Activated T-helper 17 cell treated with anti-CD3 and anti-CD28 coated beads, Interleukin-2, amount 50 U/mL, for 72 hours (primary cell): ENCODE data around the gene SLC13A5. TPM values are rescaled to one million over a fixed set of nuclear protein-coding genes. Genes with fewer than 3 reads are reported as not detected.

Source experiments
- ATAC-seq: fragments of 150-1000 bp; cut with Tn5 transposase; replicated peaks from 2 replicates; pipeline ENCODE4 v1.10.0; 2021; ENCODE audit warnings: mild to moderate bottlenecking, moderate library complexity
- H3K27ac Mint-ChIP-seq: one replicate; pipeline ENCODE4 v1.8.0; 2022; ENCODE audit warnings: mixed read lengths
- H3K27me3 Mint-ChIP-seq: one replicate; pipeline ENCODE4 v1.8.0; 2022; ENCODE audit warnings: mixed read lengths
- H3K36me3 Mint-ChIP-seq: one replicate; pipeline ENCODE4 v1.8.0; 2022; ENCODE audit warnings: low read depth, mild to moderate bottlenecking, mixed read lengths
- H3K4me1 Mint-ChIP-seq: one replicate; pipeline ENCODE4 v1.8.0; 2022; ENCODE audit warnings: mixed read lengths
- H3K4me3 Mint-ChIP-seq: one replicate; pipeline ENCODE4 v1.8.0; 2022; ENCODE audit warnings: mild to moderate bottlenecking, mixed read lengths
- H3K9me3 Mint-ChIP-seq: one replicate; pipeline ENCODE4 v1.8.0; 2022; ENCODE audit warnings: mixed read lengths
- total RNA-seq, 2 donors: library from RNA; stranded (reverse); gene quantifications; one replicate each; pipeline ENCODE4 v1.2.3, GENCODE V29; 2022

The SLC13A5 gene
- total RNA-seq, 2 donors from 2014 or later, result not detected

DNA sequence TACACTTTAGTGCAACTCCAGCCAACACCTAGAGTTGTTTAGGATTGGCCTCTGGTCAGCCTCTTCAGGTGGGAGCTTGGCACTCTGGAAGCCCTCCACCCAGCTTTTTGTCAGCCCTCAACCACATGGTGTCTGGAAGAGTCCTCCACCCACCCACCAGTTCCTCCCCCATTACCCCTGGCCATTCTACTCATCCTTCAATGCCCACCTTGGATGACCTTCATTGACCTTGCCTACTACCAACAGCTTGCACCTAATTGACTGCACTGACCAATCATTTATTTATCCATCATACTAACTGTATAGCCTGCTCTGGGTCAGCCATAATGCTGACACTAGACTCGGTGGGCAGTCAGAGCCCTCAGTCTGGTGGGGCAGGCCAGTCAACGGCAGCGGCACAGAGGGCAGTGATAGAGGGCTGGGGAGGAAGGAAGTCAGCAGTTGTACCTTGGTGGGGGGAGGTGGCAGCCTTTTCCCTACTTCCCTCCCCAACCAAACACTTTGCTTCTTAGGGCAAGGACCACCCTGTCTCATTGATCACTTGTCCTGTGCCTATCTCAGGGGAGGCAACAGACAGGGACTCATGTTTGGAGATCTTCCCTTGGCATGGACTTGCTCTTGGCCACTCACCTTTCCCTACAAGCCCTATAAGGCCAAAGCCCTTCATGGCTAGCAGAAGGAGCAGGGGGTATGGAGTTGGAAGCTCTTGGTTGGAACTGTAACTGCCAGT lies 29.3 kb downstream of the SLC13A5 start:
- H3K36me3 Mint-ChIP-seq, result no peaks in the 10 kb centered on the region
- no peak overlapping the region for H3K27ac Mint-ChIP-seq
- ATAC-seq, result no peak
- H3K4me1 Mint-ChIP-seq, result no peaks in the 10 kb centered on the region
- no peak overlapping the region for H3K4me3 Mint-ChIP-seq
- H3K27me3 Mint-ChIP-seq, result peaks cover 20% of the 10 kb centered on the region
- no peaks in the 10 kb centered on the region for H3K9me3 Mint-ChIP-seq

GRCh38 chr17:6683081-6683684 lies 30.0 kb downstream of the SLC13A5 start:
- Mint-ChIP-seq H3K4me3 (no peak overlapping the region), H3K27me3 (peaks cover 26% of the 10 kb centered on the region), H3K27ac (no peak overlapping the region), H3K4me1 (no peaks in the 10 kb centered on the region), H3K9me3 (no peaks in the 10 kb centered on the region), H3K36me3 (no peaks in the 10 kb centered on the region)
- no peak for ATAC-seq

DNA sequence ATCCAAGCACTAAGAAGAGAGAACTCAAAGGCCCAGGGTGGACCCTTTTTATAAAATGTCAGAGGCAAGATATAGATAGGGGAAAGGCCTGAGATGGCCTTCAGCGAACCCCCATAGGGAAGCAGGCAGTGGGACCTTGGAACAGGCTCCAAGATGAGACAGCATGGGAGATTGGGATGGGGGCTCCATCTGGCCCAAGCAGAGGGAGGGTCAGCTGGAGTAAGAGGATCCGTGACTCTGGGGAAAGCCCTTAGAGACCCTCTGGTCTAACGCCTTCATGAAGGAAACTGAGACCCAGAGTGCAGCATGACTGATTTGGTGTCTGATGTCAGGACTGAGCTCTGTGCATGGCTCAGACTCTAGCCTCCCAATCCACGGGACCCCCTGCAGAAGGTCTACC lies 30.8 kb downstream of the SLC13A5 start:
- no peak for ATAC-seq

GRCh38 chr17:6681671-6682070 lies 31.5 kb downstream of the SLC13A5 start:
- Mint-ChIP-seq H3K27me3 (peaks cover 26% of the 10 kb centered on the region), H3K36me3 (no peaks in the 10 kb centered on the region), H3K4me3 (no peak overlapping the region), H3K4me1 (peaks cover 4% of the 10 kb centered on the region), H3K27ac (no peak overlapping the region), H3K9me3 (no peaks in the 10 kb centered on the region)
- no peak for ATAC-seq

More for the DNA sequence above, 30.8 kb downstream of the SLC13A5 start:
- H3K9me3 Mint-ChIP-seq, result no peaks in the 10 kb centered on the region
- no peak overlapping the region for H3K4me3 Mint-ChIP-seq
- peaks cover 26% of the 10 kb centered on the region for H3K27me3 Mint-ChIP-seq
- no peaks in the 10 kb centered on the region for H3K36me3 Mint-ChIP-seq
- no peak overlapping the region for H3K27ac Mint-ChIP-seq
- peaks cover 4% of the 10 kb centered on the region for H3K4me1 Mint-ChIP-seq

DNA sequence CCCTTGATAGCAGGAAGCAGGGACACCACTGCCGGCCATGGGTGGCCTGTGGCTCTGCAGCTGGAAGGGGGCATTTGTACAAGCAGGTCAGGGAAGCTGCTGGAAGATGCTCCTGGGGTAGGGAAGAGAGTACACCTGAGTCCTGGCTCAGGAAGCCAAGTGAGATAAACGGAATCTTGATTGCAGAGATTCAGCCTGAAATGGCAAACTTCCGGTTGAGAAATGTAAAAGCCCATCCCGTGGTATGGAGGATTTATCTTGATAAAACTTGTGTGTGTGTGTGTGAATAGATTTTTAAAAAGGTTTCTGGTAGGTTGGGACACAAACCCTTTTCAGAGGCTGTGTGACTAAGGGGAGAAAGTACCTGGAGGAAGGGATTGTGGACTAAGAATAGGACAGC lies 32.0 kb downstream of the SLC13A5 start:
- Mint-ChIP-seq H3K27ac (no peak overlapping the region), H3K4me3 (no peak overlapping the region), H3K4me1 (peaks cover 4% of the 10 kb centered on the region), H3K27me3 (peaks cover 25% of the 10 kb centered on the region), H3K36me3 (no peaks in the 10 kb centered on the region), H3K9me3 (no peaks in the 10 kb centered on the region)
- ATAC-seq, result no peak

- peaks cover 4% of the 10 kb centered on the region for H3K4me1 Mint-ChIP-seq
- H3K4me3 Mint-ChIP-seq, result no peak overlapping the region
- H3K27me3 Mint-ChIP-seq, result peaks cover 23% of the 10 kb centered on the region
- no peak for ATAC-seq
- no peaks in the 10 kb centered on the region for H3K9me3 Mint-ChIP-seq
- H3K27ac Mint-ChIP-seq, result no peak overlapping the region
- no peaks in the 10 kb centered on the region for H3K36me3 Mint-ChIP-seq
Measured at GRCh38 chr17:6679241-6679640, 33.9 kb downstream of the SLC13A5 start.

GRCh38 chr17:6677946-6678345 lies 35.2 kb downstream of the SLC13A5 start:
- Mint-ChIP-seq H3K36me3 (no peaks in the 10 kb centered on the region), H3K9me3 (no peaks in the 10 kb centered on the region), H3K4me3 (no peak overlapping the region), H3K27ac (no peak overlapping the region), H3K4me1 (peaks cover 4% of the 10 kb centered on the region), H3K27me3 (peaks cover 23% of the 10 kb centered on the region)
- ATAC-seq, result no peak

- Mint-ChIP-seq H3K36me3 (no peaks in the 10 kb centered on the region), H3K9me3 (no peaks in the 10 kb centered on the region), H3K4me3 (no peak overlapping the region), H3K27me3 (peaks cover 21% of the 10 kb centered on the region), H3K4me1 (peaks cover 4% of the 10 kb centered on the region), H3K27ac (no peak overlapping the region)
- no peak for ATAC-seq
Measured at GRCh38 chr17:6677158-6677831, 35.9 kb downstream of the SLC13A5 start.

DNA sequence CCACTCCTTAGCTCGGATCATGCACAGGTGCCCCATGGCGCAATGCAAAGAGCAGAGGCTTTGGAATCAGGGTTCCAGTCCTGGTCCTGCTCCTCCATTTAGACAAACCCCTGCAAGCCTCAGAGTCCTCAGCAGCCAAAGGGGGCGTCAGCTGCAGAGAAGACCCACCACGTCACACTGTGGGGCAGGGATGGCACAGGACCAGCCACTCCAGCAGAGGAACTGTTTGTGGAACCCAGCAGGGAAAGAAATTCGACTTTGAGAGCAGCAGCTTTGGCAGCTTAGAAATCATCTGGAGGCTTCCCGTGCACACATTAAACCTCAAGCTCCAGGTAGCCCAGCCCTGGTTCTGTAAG lies 36.4 kb downstream of the SLC13A5 start:
- Mint-ChIP-seq H3K9me3 (no peaks in the 10 kb centered on the region), H3K27me3 (peaks cover 16% of the 10 kb centered on the region), H3K36me3 (no peaks in the 10 kb centered on the region), H3K27ac (no peak overlapping the region), H3K4me1 (peaks cover 4% of the 10 kb centered on the region), H3K4me3 (no peak overlapping the region)
- ATAC-seq, result no peak

- Mint-ChIP-seq H3K9me3 (no peaks in the 10 kb centered on the region), H3K27me3 (peaks cover 11% of the 10 kb centered on the region), H3K4me3 (no peak overlapping the region), H3K27ac (no peak overlapping the region), H3K4me1 (peaks cover 4% of the 10 kb centered on the region), H3K36me3 (no peaks in the 10 kb centered on the region)
- ATAC-seq, result no peak
Measured at GRCh38 chr17:6675201-6675825, 37.9 kb downstream of the SLC13A5 start.

GRCh38 chr17:6674586-6674985 lies 38.6 kb downstream of the SLC13A5 start:
- no peaks in the 10 kb centered on the region for H3K36me3 Mint-ChIP-seq
- no peak overlapping the region for H3K4me3 Mint-ChIP-seq
- H3K27me3 Mint-ChIP-seq, result peaks cover 7% of the 10 kb centered on the region
- no peak for ATAC-seq
- no peak overlapping the region for H3K27ac Mint-ChIP-seq
- no peaks in the 10 kb centered on the region for H3K9me3 Mint-ChIP-seq
- peaks cover 4% of the 10 kb centered on the region for H3K4me1 Mint-ChIP-seq

- H3K4me1 Mint-ChIP-seq, result no peaks in the 10 kb centered on the region
- ATAC-seq, result no peak
- no peak overlapping the region for H3K4me3 Mint-ChIP-seq
- no peaks in the 10 kb centered on the region for H3K36me3 Mint-ChIP-seq
- H3K27ac Mint-ChIP-seq, result no peak overlapping the region
- H3K9me3 Mint-ChIP-seq, result no peaks in the 10 kb centered on the region
- no peaks in the 10 kb centered on the region for H3K27me3 Mint-ChIP-seq
Measured at GRCh38 chr17:6671431-6671830, 41.7 kb downstream of the SLC13A5 start.

- Mint-ChIP-seq H3K36me3 (no peaks in the 10 kb centered on the region), H3K4me3 (no peak overlapping the region), H3K27me3 (no peaks in the 10 kb centered on the region), H3K9me3 (no peaks in the 10 kb centered on the region), H3K4me1 (no peaks in the 10 kb centered on the region), H3K27ac (no peak overlapping the region)
- ATAC-seq, result no peak
Measured at GRCh38 chr17:6670999-6671398, 42.2 kb downstream of the SLC13A5 start.

- Mint-ChIP-seq H3K27ac (no peak overlapping the region), H3K4me1 (no peaks in the 10 kb centered on the region), H3K4me3 (no peak overlapping the region), H3K9me3 (no peaks in the 10 kb centered on the region), H3K27me3 (no peaks in the 10 kb centered on the region), H3K36me3 (no peaks in the 10 kb centered on the region)
- ATAC-seq, result no peak
Measured at GRCh38 chr17:6670571-6670970, 42.6 kb downstream of the SLC13A5 start.
